ENCODE measurements around the gene C11orf21.

C11orf21 gene

GRCh38 chr11:2346586-2347307, 45.0 kb upstream of the C11orf21 start:
- no peaks in the 10 kb centered on the region for H4K20me1 ChIP-seq (ENCODE audit: control insufficient read depth, insufficient read depth, low read depth, low read length)
- H3K4me2 ChIP-seq (ENCODE audit: low read length): no peak overlapping the region
- H3K36me3 ChIP-seq (ENCODE audit: control insufficient read depth, low read length): no peaks in the 10 kb centered on the region
- peaks cover 8% of the 10 kb centered on the region for H3K9me3 ChIP-seq (ENCODE audit: control insufficient read depth, insufficient read depth, low read length)
- TF ChIP-seq EZH2phosphoT487 (IDR thresholded peaks at IDR 0.05; ENCODE audit: borderline replicate concordance, low read length) (no peak), CTCF (IDR thresholded peaks at IDR 0.05; ENCODE audit: low read depth, low read length, poor library complexity, severe bottlenecking) (no peak)
- H3K27me3 ChIP-seq (ENCODE audit: control insufficient read depth, low read length): peaks cover 6% of the 10 kb centered on the region
- no peaks in the 10 kb centered on the region for H3K9me2 ChIP-seq (replicated peaks; ENCODE audit: control insufficient read depth, low read length)
- no peaks in the 10 kb centered on the region for H3F3A ChIP-seq (ENCODE audit: control insufficient read depth, insufficient read depth)
- no peak overlapping the region for H3K27ac ChIP-seq (ENCODE audit: low read depth, low read length)
- no peaks in the 10 kb centered on the region for H3K79me2 ChIP-seq (ENCODE audit: control insufficient read depth, low read length)
- H3K4me1 ChIP-seq (ENCODE audit: control insufficient read depth, low read length): no peaks in the 10 kb centered on the region
- H3K4me3 ChIP-seq (ENCODE audit: low read length): no peak overlapping the region

- H3K4me1 ChIP-seq (ENCODE audit: control insufficient read depth, low read length): no peaks in the 10 kb centered on the region
- H3K4me3 ChIP-seq (ENCODE audit: low read length): no peak overlapping the region
- H3F3A ChIP-seq (ENCODE audit: control insufficient read depth, insufficient read depth): no peaks in the 10 kb centered on the region
- H3K9me2 ChIP-seq (replicated peaks; ENCODE audit: control insufficient read depth, low read length): no peaks in the 10 kb centered on the region
- H3K4me2 ChIP-seq (ENCODE audit: low read length): no peak overlapping the region
- H3K36me3 ChIP-seq (ENCODE audit: control insufficient read depth, low read length): no peaks in the 10 kb centered on the region
- H3K79me2 ChIP-seq (ENCODE audit: control insufficient read depth, low read length): no peaks in the 10 kb centered on the region
- H4K20me1 ChIP-seq (ENCODE audit: control insufficient read depth, insufficient read depth, low read depth, low read length): no peaks in the 10 kb centered on the region
- TF ChIP-seq EZH2phosphoT487 (IDR thresholded peaks at IDR 0.05; ENCODE audit: borderline replicate concordance, low read length) (no peak), CTCF (IDR thresholded peaks at IDR 0.05; ENCODE audit: low read depth, low read length, poor library complexity, severe bottlenecking) (no peak)
- peaks cover 8% of the 10 kb centered on the region for H3K9me3 ChIP-seq (ENCODE audit: control insufficient read depth, insufficient read depth, low read length)
- no peak overlapping the region for H3K27ac ChIP-seq (ENCODE audit: low read depth, low read length)
- H3K27me3 ChIP-seq (ENCODE audit: control insufficient read depth, low read length): peaks cover 5% of the 10 kb centered on the region; the same call in 1 of the 2 replicates
Observed at GRCh38 chr11:2346014-2346413, 44.3 kb upstream of the C11orf21 start.

- Histone ChIP-seq H3K36me3 (ENCODE audit: control insufficient read depth, low read length) (no peaks in the 10 kb centered on the region), H3K27ac (ENCODE audit: low read depth, low read length) (no peak overlapping the region), H3K79me2 (ENCODE audit: control insufficient read depth, low read length) (no peaks in the 10 kb centered on the region), H3K4me3 (ENCODE audit: low read length) (no peak overlapping the region), H3K27me3 (ENCODE audit: control insufficient read depth, low read length) (peaks cover 7% of the 10 kb centered on the region; the same call in 1 of the 2 replicates), H3K4me2 (ENCODE audit: low read length) (no peak overlapping the region), H3K4me1 (ENCODE audit: control insufficient read depth, low read length) (no peaks in the 10 kb centered on the region), H3K9me3 (ENCODE audit: control insufficient read depth, insufficient read depth, low read length) (peaks cover 8% of the 10 kb centered on the region), H3F3A (ENCODE audit: control insufficient read depth, insufficient read depth) (no peaks in the 10 kb centered on the region), H3K9me2 (replicated peaks; ENCODE audit: control insufficient read depth, low read length) (no peaks in the 10 kb centered on the region), H4K20me1 (ENCODE audit: control insufficient read depth, insufficient read depth, low read depth, low read length) (no peaks in the 10 kb centered on the region)
- TF ChIP-seq CTCF (IDR thresholded peaks at IDR 0.05; ENCODE audit: low read depth, low read length, poor library complexity, severe bottlenecking) (no peak), EZH2phosphoT487 (IDR thresholded peaks at IDR 0.05; ENCODE audit: borderline replicate concordance, low read length) (no peak)
Observed at GRCh38 chr11:2345050-2345449, 43.3 kb upstream of the C11orf21 start.
